GM18861 (cell line): ENCODE data around the gene ZC3H18.

Experiments used
- ATAC-seq: cut with Tn5 transposase; IDR thresholded peaks from one replicate; pipeline ENCODE4 v1.9.1; 2021; ENCODE audit not compliant: unreplicated experiment

The ZC3H18 gene

GRCh38 chr16:88636488-88637265 is 66.5 kb downstream of the ZC3H18 start:
- ATAC-seq: no peak

- no peak for ATAC-seq
These were observed 68.4 kb downstream of the ZC3H18 start, which contains the start of gene IL17C for GRCh38 chr16:88638323-88639230. TSS of gene IL17C (plus strand) at chr16:88638572. CDS start at chr16:88638642, 70 bp downstream.

- ATAC-seq: no peak
These were observed 69.2 kb downstream of the ZC3H18 start for GRCh38 chr16:88639231-88640038.

GRCh38 chr16:88640039-88640495 is 69.9 kb downstream of the ZC3H18 start:
- ATAC-seq: no peak

GRCh38 chr16:88640498-88641247 is 70.5 kb downstream of the ZC3H18 start:
- no peak for ATAC-seq

GRCh38 chr16:88642881-88643643 is 72.9 kb downstream of the ZC3H18 start:
- no peak for ATAC-seq

GRCh38 chr16:88643644-88643932 is 73.4 kb downstream of the ZC3H18 start:
- ATAC-seq: no peak

- ATAC-seq: no peak
These were observed 75.3 kb downstream of the ZC3H18 start for GRCh38 chr16:88645455-88645854.

- ATAC-seq: no peak
These were observed 75.7 kb downstream of the ZC3H18 start for GRCh38 chr16:88645941-88646340.

GRCh38 chr16:88646345-88647034 is 76.3 kb downstream of the ZC3H18 start:
- ATAC-seq: no peak

- no peak for ATAC-seq
These were observed 77.2 kb downstream of the ZC3H18 start for GRCh38 chr16:88647178-88648070.

- no peak for ATAC-seq
These were observed 79.2 kb downstream of the ZC3H18 start for GRCh38 chr16:88649195-88649923.

- peak; percentile 4 for ATAC-seq
These were observed 79.9 kb downstream of the ZC3H18 start for GRCh38 chr16:88649924-88650748.

GRCh38 chr16:88650749-88651275 is 80.6 kb downstream of the ZC3H18 start, which contains the start of gene CYBA:
TSS of gene CYBA (minus strand) at chr16:88651053. CDS start at chr16:88651013, 40 bp downstream.
- peak; percentile 44 for ATAC-seq

- peak; percentile 79 for ATAC-seq
These were observed 81.2 kb downstream of the ZC3H18 start for GRCh38 chr16:88651276-88651988.
